Embryonic facial prominence (tissue), 1 donor: ENCODE data around the gene HLCS.
"Not testable (repeated sequence)": the region's sequence is repeated elsewhere in the genome, so short reads cannot be mapped to it uniquely, and the experiment has no call there.

ENCODE experiments used
- DNase-seq: peaks from one replicate; pipeline ENCODE4 v3.0.0-alpha.2; 2016; ENCODE audit errors: extremely low spot score

Gene HLCS

DNA sequence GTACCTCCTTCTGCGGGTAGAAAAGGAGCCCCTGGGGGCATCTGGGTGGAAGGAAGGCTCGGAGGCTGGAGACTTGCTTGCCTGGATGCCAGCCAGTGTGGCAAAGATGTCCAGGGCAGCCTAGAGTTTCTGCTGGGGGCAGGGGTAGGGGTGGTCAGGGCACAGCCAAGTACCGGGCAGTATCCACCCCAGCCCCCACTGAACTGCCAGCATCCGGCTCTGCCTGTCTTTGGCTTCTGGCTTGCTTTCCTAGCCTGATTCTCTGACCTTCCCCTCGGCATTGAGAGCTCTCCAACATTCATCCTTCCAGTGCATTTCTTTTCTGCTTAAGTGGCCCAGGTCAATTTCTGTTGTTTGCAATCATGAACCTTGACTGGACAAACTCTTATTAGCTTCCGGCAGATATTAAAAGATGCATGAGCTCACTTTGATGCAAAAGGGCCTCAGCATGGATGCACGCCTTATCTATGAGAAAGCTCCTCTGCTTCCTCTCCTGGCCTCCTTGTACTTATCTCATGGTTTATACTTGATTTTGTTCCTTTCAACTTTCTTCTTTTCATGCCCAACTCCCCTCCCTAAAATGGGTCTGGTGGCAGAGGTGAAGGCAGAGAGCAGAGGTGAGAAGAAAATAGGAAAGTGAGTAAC, 116.9 kb downstream of the HLCS start:
- DNase-seq, result no peak

- no peak for DNase-seq
Observed at GRCh38 chr21:36848730-36849274, 117.7 kb downstream of the HLCS start.

GRCh38 chr21:36847189-36847588, 119.3 kb downstream of the HLCS start:
- DNase-seq, result no peak

- no peak for DNase-seq
Observed at GRCh38 chr21:36846631-36847030, 119.8 kb downstream of the HLCS start.

GRCh38 chr21:36845790-36846189, 120.7 kb downstream of the HLCS start:
- no peak for DNase-seq

GRCh38 chr21:36845070-36845469, 121.4 kb downstream of the HLCS start:
- DNase-seq, result no peak

DNA sequence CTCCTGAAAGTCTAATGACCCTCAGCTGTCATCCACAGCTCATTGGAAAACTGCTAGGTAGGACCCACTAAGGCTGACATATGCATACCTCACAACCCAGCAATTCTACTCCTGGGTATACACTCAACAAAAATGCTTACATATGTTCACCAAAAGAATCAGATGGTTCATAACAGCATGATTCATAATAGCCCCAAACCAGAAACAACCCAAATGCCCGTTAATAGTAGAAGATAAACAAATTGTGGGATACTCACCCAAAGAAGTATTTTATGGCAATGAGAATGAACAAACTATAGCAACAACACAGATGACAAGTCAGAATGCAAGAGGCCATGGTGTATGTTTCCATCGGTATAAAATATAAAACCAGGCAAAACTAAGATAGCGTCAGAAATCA, 124.6 kb downstream of the HLCS start:
- no peak for DNase-seq

DNA sequence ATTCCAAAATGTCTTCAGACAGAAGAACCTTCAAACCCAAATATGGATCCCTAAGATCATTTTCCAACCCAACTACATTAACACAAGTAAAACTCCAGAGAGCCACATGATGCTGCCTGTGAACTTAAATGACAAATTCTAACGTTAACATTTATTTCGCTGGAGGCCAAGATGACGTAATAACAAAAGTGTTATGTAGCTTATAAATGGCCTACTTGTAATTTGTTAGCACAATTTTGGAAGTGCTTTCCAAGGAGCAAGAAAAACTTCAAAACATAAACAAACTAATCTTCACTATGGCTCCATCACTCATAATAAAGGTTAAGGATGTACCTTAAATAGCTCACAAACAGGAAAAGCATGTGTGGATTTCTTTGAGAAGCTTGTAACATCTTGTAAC, 126.7 kb downstream of the HLCS start:
- no peak for DNase-seq

DNA sequence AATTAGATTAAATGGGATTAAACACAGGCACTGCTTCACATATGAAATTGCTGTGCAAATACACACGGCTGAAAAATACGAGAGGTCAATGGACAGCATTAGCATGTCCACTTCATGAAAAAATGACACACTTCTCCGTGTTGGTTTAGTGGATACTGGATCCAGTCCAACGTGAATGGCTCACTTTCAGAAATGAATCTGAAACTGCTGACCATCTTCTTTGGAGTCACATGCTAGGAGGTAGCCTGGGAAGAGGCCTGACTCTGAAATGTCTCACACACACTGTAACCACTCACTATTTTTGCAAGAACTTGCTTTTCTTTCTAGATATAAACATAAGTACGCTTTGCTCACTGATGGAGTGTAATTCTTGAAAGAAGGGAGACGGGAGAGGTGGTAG, 127.3 kb downstream of the HLCS start:
- no peak for DNase-seq

GRCh38 chr21:36835383-36835795, 131.1 kb downstream of the HLCS start:
- no peak for DNase-seq

- no peak for DNase-seq
Observed at GRCh38 chr21:36834192-36834591, 132.3 kb downstream of the HLCS start.

DNA sequence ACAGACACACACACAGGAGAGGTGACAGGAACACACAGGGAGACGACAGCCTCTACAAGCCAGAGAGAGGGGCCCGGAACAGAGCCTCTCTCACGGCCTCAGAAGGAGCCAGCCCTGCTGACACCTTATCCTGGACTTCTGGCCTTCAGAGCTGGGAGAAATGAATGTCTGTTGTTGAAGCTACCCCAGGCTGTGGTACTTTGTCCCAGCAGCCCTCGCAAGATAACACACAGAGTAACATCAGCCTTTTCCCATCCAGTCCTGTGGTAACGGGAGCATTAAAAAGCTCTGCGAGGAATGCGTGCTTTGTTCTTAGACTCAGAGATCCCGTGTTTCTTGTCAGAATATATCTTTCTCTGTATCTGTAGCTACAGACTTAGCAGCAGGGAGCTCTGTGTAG, 136.4 kb downstream of the HLCS start:
- no peak for DNase-seq

DNA sequence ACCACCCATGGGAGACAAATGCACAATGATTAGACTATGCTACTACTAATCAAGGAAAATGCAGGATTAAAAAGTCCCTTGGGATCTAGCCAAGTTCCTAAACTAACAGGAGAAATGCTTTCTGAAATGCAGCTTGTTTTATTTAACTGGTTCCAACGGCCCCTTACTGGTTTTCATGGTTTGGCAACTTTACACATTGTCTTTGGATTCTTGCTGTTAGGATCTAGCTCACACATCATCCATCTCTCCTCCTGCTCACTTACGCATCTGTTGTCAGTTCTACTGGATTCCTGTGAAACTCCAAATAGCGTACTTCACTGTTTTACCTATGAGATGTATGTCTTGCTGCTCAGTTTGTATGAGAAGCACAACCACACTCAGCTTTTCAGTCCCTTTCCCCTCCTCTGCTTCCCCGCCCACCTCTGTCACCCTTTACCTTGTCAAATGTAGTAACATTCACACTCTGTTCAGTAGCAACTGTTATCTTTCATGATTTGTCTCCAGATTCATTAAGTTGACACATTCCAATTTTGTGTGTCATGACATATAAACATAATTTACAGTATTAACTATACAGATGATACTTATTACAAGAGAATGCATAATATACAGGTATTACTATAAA, 137.5 kb downstream of the HLCS start:
- no peak for DNase-seq

DNA sequence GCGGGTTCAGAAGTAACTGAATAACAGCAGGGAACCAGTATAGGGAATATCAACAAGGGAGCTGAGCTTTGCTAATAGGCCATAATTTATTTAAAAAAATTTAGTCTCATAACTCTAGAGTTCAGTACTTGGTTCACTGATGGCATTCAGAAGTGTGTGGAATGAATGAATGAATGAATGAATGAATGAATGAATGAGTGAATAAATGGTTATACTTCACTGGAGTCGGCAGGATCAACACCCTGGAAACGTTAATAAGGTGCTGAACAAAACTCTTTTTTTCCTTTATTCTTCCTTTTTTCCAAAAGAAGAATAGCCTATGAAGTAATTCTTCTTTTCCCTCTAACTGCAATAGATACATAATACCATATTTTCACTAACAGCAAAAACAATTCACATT, 138.3 kb downstream of the HLCS start:
- no peak for DNase-seq

DNA sequence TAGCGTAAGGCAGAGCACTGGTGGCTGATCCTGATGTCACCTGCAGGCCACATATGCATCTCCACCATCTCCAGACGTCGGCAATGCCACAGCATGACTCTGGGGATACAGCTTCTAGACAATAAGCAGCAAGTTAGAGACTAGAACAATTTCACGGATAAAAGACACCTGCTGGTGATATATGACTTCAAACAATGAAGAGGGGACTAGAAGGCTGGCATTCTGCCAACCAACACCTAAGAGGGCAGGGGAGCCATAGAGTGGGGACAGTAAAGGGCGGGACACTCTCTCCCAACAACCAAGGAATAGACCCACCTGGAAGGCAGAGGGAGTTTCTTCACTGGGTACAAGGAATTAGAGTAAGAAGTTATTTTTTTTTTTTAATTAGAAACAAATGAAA, 140.8 kb downstream of the HLCS start:
- no peak for DNase-seq

DNA sequence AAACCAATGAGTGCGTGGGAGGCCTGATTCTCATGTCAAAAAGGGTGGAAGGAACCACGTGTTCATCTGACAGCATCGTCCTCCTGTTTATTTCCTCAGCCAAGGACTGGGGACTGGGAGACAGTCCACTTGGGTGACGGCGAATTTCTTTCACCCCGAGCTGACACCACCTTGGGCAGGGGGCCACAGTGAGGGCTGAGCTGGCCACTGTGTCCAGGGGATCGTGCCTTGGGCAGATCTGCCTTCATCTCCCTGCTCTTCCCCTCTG, 145.5 kb downstream of the HLCS start:
- DNase-seq, result no peak

- DNase-seq, result no peak
Observed at GRCh38 chr21:36820176-36821031, 146.1 kb downstream of the HLCS start.

DNA sequence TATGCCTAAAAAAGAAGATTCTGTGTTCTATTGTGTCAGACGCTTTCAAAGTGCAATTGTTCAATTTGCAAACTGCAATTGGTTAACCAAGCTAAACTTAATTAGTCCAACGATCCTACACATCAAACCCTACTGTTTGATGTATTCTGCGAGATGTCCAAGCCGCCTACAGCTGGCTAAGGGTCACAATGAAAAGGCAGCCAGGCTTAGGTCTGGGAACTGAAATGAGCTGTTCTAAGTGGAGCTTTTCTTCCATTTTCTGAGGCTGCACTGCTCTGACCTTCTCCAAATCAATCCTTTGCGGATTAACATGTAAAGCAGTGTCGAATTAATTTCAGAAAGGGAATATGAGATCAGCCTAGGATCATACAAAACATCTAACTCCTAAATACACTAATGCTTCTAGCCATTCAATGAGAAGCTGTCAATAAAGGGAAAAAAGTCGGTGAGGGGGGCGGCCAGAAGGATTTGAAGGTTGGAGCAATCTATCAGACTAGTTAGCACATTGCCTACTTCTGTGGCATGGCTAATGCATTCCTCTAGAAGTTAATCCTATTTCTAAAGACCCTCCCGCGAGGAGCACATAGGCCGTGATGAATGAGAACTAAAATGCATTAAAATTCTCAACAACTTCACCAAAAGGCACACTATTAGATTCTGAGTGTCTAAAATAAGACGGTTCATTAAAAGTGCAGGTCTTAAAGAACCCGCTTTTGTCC, 148.6 kb downstream of the HLCS start:
- DNase-seq, result no peak

GRCh38 chr21:36816561-36817130, 149.8 kb downstream of the HLCS start:
- no peak for DNase-seq

DNA sequence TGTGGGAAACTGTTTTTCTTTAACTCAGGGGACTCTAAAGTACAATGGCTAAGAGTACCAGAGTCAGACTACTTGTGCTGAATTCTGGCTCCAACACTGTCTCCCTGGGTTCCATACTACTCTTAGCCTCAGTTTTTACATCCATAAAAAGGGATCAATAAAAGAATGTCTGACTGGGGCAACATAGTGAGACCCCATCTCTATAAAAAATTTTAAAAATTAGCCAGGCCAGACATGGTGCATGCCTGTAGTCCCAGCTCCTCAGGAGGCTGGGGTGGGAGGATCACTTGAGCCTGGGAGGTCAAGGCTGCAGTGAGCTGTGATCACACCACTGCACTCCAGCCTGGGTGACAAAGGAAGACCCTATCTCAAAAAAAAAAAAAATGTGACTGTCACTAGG, 150.4 kb downstream of the HLCS start:
- not testable (repeated sequence) for DNase-seq

GRCh38 chr21:36815284-36815683, 151.2 kb downstream of the HLCS start:
- DNase-seq, result no peak

DNA sequence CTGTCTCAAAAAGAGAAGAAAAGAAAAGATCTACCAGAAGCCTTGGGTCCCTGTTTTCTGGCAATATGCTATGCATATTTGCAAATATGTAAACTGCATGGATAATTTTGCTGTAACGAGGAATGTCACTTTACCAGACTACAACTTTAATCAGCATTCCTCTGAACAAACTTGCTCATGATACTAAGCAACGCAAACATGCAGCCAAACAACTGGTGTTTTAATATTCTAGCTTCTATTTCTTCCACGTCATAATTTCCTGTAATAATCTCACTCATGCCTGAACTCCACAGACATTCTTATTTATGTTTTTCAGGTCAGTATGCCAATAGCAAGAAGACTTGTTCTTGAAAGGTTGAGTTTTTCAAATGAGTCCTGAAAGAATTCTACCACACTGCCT, 153.4 kb downstream of the HLCS start:
- no peak for DNase-seq
